GM23338 (cell line): ENCODE data around the gene EFCAB6. TPM values are rescaled to one million over a fixed set of nuclear protein-coding genes. Genes with fewer than 3 reads are reported as not detected.

ENCODE experiments used
- ATAC-seq: fragments of 200-7000 bp; cut with Tn5 transposase; 3 replicates; pipeline ENCODE4 v1.9.1; 2020
- DNase-seq: peaks from one replicate; pipeline ENCODE4 v3.0.0-alpha.2; 2015; ENCODE audit warnings: low spot score
- H2AFZ ChIP-seq: fragments of 200-600 bp; sonication (generic); 2 replicates; pipeline ENCODE4 v1.8.0; 2016; ENCODE audit warnings: antibody characterized with exemption, mild to moderate bottlenecking, moderate library complexity
- H3F3A ChIP-seq: fragments of 200-600 bp; sonication (generic); replicated peaks from 2 replicates; pipeline ENCODE4 v1.8.0; 2017; ENCODE audit warnings: antibody characterized with exemption, mixed run types, low read depth
- H3K27ac ChIP-seq: fragments of 200-600 bp; sonication (generic); 2 replicates; pipeline ENCODE4 v1.6.1; 2016; ENCODE audit warnings: low read depth
- H3K27me3 ChIP-seq: fragments of 200-600 bp; sonication (generic); 2 replicates; pipeline ENCODE4 v1.8.0; 2016; ENCODE audit warnings: mild to moderate bottlenecking, mixed run types, moderate library complexity; ENCODE audit not compliant: insufficient read depth
- H3K36me3 ChIP-seq: fragments of 200-600 bp; sonication (generic); 2 replicates; pipeline ENCODE4 v1.8.0; 2016; ENCODE audit warnings: mild to moderate bottlenecking; ENCODE audit not compliant: insufficient read depth
- H3K4me1 ChIP-seq: fragments of 200-600 bp; sonication (generic); 2 replicates; pipeline ENCODE4 v1.8.0; 2016; ENCODE audit warnings: mild to moderate bottlenecking, moderate library complexity; ENCODE audit not compliant: insufficient read depth
- H3K4me2 ChIP-seq: fragments of 200-600 bp; sonication (generic); 2 replicates; pipeline ENCODE4 v1.7.1; 2017; ENCODE audit warnings: mixed run types
- H3K4me3 ChIP-seq: fragments of 200-600 bp; sonication (generic); 2 replicates; pipeline ENCODE4 v1.6.1; 2016; ENCODE audit warnings: mixed run types
- H3K79me2 ChIP-seq: fragments of 200-600 bp; sonication (generic); replicated peaks from 2 replicates; pipeline ENCODE4 v1.8.0; 2017; ENCODE audit warnings: mild to moderate bottlenecking; ENCODE audit not compliant: insufficient read depth
- H3K9me2 ChIP-seq: fragments of 200-600 bp; sonication (generic); 2 replicates; pipeline ENCODE4 v1.8.0; 2017; ENCODE audit not compliant: insufficient read depth
- H4K20me1 ChIP-seq: fragments of 200-600 bp; sonication (generic); replicated peaks from 2 replicates; pipeline ENCODE4 v1.8.0; 2017; ENCODE audit warnings: mild to moderate bottlenecking; ENCODE audit not compliant: insufficient read depth
- H3K27ac Mint-ChIP-seq: 2 replicates; pipeline ENCODE4 v1.8.0; 2020; ENCODE audit warnings: inconsistent platforms, mild to moderate bottlenecking, moderate library complexity, mixed read lengths
- H3K27me3 Mint-ChIP-seq: 3 replicates; pipeline ENCODE4 v1.8.0; 2022; ENCODE audit warnings: low read depth, mild to moderate bottlenecking, moderate library complexity, mixed read lengths, inconsistent platforms; ENCODE audit not compliant: insufficient read depth, poor library complexity
- H3K36me3 Mint-ChIP-seq: 3 replicates; pipeline ENCODE4 v1.8.0; 2021; ENCODE audit warnings: low read depth, mild to moderate bottlenecking, inconsistent platforms, moderate library complexity, mixed read lengths
- H3K4me1 Mint-ChIP-seq: 3 replicates; pipeline ENCODE4 v1.8.0; 2020; ENCODE audit warnings: mild to moderate bottlenecking, inconsistent platforms, mixed read lengths
- H3K4me3 Mint-ChIP-seq: 3 replicates; pipeline ENCODE4 v1.8.0; 2021; ENCODE audit warnings: moderate library complexity, mild to moderate bottlenecking, inconsistent platforms, mixed read lengths
- H3K9me3 Mint-ChIP-seq: 3 replicates; pipeline ENCODE4 v1.8.0; 2020; ENCODE audit warnings: moderate library complexity, mild to moderate bottlenecking, inconsistent platforms, mixed read lengths
- ETS1 ChIP-seq: IDR thresholded peaks from 2 replicates; pipeline ENCODE4 v1.6.1; 2016; ENCODE audit warnings: antibody characterized with exemption
- POLR2AphosphoS5 ChIP-seq: IDR thresholded peaks from 2 replicates; pipeline ENCODE4 v1.6.1; 2016; ENCODE audit warnings: antibody characterized with exemption, low read depth
- REST ChIP-seq: IDR thresholded peaks from one replicate; pipeline ENCODE4 v1.6.1; 2018; ENCODE audit warnings: antibody characterized with exemption; ENCODE audit not compliant: unreplicated experiment
- STAT1 ChIP-seq: IDR thresholded peaks from one replicate; pipeline ENCODE4 v1.6.1; 2016; ENCODE audit warnings: antibody characterized with exemption; ENCODE audit not compliant: unreplicated experiment
- ZNF114 ChIP-seq: fragments of 250-450 bp; sonication (Bioruptor Pico); IDR thresholded peaks from 2 replicates; pipeline ENCODE4 v1.5.0; 2020; ENCODE audit warnings: mild to moderate bottlenecking, moderate library complexity
- ZNF462 ChIP-seq: fragments of 250-450 bp; sonication (Bioruptor Pico); IDR thresholded peaks from 2 replicates; pipeline ENCODE4 v1.5.0; 2020; ENCODE audit warnings: mild to moderate bottlenecking, moderate library complexity
- polyA plus RNA-seq: library from polyadenylated mRNA; unstranded; fragments of >200 nt; fragmentation: Nextera tagmentation; extraction: Ambion mirVana; gene quantifications from 2 replicates; pipeline ENCODE4 v1.2.1, GENCODE V29; 2016
- total RNA-seq: library from RNA; depleted of rRNA; stranded (reverse); fragments of >200 nt; shearing (Covaris generic); gene quantifications from 2 replicates; pipeline ENCODE4 v1.2.3, GENCODE V29; 2014

Gene EFCAB6
- total and polyA plus RNA-seq, 2 experiments from 2014 or later = 1.1 to 1.8 TPM

GRCh38 chr22:43854121-43854785 lies 42.1 kb upstream of the EFCAB6 start (continued):
- TF ChIP-seq ZNF462 (CRISPR knock-in tag) (no peak), REST (no peak), ZNF114 (CRISPR knock-in tag) (no peak)

- DNase-seq (peak; percentile 30), ATAC-seq (peak; percentile 58)
- H3K36me3 Mint-ChIP-seq = peaks cover 19% of the 10 kb centered on the region
- H3K27ac Mint-ChIP-seq = no peak overlapping the region
- H4K20me1 ChIP-seq = no peaks in the 10 kb centered on the region; the same call in none of the 2 replicates
- H3K4me1 ChIP-seq = 0 out of 2 replicates have a peak, but pooled peaks cover 3% of the 10 kb centered on the region
- peaks cover 75% of the 10 kb centered on the region for H3K79me2 ChIP-seq
- H3K36me3 ChIP-seq = no peaks in the 10 kb centered on the region; the same call in 1 of the 2 replicates
- no peak overlapping the region for H3K4me3 ChIP-seq
- no peak overlapping the region for H2AFZ ChIP-seq
- no peaks in the 10 kb centered on the region for H3K9me2 ChIP-seq
- H3K4me2 ChIP-seq = no peak overlapping the region
- H3K27me3 ChIP-seq = no peaks in the 10 kb centered on the region
- H3K27ac ChIP-seq = no peak overlapping the region
- H3K27me3 Mint-ChIP-seq = peaks cover 5% of the 10 kb centered on the region
- H3K4me1 Mint-ChIP-seq = peaks cover 34% of the 10 kb centered on the region
- no peaks in the 10 kb centered on the region for H3F3A ChIP-seq
- peaks cover 14% of the 10 kb centered on the region for H3K9me3 Mint-ChIP-seq
- no peak overlapping the region for H3K4me3 Mint-ChIP-seq
- no peak for TF ChIP-seq ETS1
- no peak for TF ChIP-seq POLR2AphosphoS5
- TF ChIP-seq STAT1 = no peak
- no peak for TF ChIP-seq ZNF114 (CRISPR knock-in tag)
Measured at GRCh38 chr22:43853328-43853931, 41.3 kb upstream of the EFCAB6 start.
